PC-3 (cell line): ENCODE measurements around the gene DCLK1.

ENCODE experiments used
- EZH2 ChIP-seq: fragments of 300-600 bp; sonication (generic); IDR thresholded peaks from one replicate; pipeline ENCODE4 v1.6.1; 2017; ENCODE audit warnings: antibody characterized with exemption, mild to moderate bottlenecking, low read length; ENCODE audit not compliant: unreplicated experiment
- TF ChIP-seq, protein P1 (sequence below): fragments of 300-600 bp; sonication (generic); conservative IDR thresholded peaks from 2 replicates; pipeline ENCODE4 v1.5.1; 2017; ENCODE audit warnings: antibody characterized with exemption, low read depth, mild to moderate bottlenecking, low read length

DNA sequence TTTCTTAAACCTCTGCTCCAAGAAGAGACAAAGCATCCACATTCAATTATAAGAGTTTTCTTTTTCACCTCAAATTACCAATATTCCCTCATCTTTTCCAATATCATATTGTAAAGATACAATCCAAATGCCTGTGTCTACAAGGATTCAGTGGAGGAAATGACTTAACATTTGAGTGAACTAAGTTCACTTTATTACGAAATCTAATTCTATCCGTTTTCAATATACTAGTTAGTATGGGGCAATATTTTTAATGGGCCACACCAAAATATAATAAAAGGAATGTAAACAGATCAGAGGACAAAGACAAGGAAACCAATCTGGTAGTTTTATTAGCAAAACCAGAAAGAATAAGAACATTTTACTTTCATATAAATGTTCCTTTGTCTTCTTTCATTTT lies 136.0 kb downstream of the DCLK1 start:
- TF ChIP-seq, protein P1, sequence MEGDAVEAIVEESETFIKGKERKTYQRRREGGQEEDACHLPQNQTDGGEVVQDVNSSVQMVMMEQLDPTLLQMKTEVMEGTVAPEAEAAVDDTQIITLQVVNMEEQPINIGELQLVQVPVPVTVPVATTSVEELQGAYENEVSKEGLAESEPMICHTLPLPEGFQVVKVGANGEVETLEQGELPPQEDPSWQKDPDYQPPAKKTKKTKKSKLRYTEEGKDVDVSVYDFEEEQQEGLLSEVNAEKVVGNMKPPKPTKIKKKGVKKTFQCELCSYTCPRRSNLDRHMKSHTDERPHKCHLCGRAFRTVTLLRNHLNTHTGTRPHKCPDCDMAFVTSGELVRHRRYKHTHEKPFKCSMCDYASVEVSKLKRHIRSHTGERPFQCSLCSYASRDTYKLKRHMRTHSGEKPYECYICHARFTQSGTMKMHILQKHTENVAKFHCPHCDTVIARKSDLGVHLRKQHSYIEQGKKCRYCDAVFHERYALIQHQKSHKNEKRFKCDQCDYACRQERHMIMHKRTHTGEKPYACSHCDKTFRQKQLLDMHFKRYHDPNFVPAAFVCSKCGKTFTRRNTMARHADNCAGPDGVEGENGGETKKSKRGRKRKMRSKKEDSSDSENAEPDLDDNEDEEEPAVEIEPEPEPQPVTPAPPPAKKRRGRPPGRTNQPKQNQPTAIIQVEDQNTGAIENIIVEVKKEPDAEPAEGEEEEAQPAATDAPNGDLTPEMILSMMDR = no peak
- no peak for TF ChIP-seq EZH2
